ENCODE data around the gene AMER1.

AMER1 gene

DNA sequence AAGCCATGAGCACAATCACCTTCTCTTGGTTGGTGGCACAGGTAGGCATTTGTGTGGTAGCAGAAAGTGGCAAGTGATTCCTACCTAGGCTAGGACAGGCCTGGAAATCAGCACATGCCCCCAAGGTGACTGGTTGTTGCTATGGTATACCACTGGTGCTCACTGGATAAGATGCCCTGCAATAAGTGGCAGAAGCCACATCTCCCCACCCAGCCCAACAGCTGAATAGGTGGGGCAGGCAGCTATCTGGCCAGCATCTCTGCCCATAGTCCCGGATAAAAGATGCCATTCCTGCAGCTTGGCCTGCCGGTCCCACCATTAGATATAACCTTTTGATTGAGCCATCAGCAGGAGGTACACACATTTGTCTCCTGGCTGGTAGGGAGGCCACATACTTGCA, 21.1 kb downstream of the AMER1 start:
- no peak for DNase-seq (ENCODE audit: low spot score)

DNA sequence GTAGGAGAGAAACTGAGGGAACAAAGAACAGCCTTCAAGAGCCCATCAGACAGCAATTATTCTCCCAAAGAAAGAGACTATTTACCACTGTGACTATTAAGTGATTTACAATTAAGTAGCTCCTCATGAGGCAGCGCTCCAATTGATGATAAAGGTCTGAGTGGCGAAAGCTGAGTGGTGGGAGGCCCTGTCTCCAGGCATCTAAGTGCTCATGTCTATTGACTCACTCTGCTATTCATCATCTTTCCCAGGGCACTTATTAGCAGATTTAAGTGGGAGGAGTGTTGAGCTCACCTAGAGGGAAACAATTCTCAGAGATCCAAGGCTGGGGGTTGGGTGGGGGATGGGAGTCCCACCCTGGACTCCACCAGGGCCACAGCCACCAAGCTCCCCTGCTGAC, 23.3 kb downstream of the AMER1 start:
- no peak for DNase-seq (ENCODE audit: low spot score)

DNA sequence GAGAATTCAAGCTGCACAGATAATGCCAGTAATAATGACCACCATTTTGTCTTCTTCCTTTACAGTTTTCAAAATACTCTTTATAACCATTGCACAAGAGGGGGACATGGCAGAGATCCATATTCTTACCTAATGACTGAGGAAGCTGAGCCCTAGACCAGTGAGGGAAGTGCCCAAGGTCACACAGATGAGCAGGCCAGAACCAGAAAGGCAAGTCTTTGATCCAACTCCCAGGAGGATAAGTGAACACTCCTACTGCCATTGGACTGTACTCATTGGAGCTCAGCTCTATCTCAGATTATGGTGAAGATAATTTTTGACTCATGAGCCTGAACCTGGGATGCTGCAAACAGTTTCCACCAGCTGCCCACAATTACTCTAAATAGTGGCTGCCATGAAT, 28.6 kb downstream of the AMER1 start:
- no peak for DNase-seq (ENCODE audit: low spot score)

DNA sequence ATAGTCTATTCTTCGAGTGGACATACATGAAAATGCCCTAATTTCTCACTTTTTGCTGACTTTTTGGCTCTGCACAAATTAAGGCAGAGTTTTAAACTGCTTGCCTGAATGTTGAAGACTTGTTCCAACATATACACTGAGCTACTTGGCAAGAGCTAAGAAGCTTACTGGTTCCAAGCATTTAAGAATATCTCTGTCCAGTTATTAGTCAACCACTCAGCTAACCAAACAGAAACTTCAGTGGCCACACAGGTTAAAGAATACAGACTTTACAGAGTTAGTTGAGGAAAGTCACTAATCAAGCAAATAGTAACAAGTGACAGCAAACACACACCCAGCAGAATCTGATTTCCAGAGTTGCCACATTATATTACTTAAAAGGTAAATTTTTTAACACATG, 35.5 kb downstream of the AMER1 start:
- DNase-seq (ENCODE audit: low spot score): no peak

DNA sequence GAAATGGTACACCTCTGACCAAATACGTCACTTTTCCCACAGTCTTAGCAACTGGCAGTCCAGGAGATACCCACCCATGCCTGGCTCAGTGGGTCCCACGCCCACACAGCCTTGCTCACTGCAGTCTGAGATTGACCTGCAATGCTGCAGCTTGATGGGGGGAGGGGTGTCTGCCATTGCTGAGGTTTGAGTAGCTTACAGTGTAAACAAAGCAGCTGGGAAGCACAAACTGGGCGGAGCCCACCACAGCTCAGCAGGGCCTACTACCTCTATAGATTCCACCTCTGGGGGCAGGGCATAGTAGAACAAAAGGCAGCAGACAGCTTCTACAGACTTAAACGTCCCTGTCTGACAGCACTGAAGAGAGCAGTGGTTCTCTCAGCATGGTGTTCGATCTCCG, 52.7 kb downstream of the AMER1 start:
- no peak for DNase-seq (ENCODE audit: low spot score)

DNA sequence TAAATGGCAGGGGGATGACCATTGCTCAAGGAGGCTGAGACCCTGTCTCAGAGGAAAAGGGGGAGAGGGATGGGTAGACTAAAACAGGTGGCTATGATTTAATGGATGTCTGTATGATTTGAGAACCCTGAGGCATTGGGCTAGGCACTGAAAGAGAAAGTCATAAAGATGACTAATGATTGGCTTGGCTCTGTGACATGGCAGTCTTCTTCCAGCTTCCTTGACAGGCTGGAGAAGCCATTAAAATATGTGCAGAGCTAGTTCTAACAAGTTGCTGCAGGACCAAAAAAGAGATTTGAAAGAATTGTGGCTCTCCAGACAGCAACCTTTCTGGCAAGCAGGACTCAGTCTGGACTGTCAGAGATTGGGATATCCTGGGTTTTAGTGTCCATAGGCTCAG, 53.6 kb downstream of the AMER1 start:
- DNase-seq (ENCODE audit: low spot score): no peak

DNA sequence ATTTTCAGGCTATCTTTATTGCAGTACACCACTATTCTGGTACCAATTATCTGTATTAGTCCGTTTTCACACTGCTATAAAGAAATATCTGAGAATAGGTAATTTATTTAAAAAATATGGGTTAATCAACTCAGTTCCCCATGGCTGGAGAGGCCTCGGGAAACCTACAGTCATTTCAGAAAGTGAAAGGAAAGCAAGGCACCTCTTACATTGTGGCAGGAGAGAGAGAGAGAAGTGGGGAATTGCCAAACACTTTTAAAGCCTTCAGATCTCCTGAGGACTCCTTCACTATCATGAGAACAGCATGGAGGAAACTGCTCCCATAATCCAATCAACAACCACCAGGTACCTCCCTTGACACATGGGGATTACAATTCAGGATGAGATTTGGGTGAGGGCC, 54.7 kb downstream of the AMER1 start:
- no peak for DNase-seq (ENCODE audit: low spot score)

All from left forelimb (tissue), 1 donor.